ENCODE measurements around the gene ABCB9.

DNA sequence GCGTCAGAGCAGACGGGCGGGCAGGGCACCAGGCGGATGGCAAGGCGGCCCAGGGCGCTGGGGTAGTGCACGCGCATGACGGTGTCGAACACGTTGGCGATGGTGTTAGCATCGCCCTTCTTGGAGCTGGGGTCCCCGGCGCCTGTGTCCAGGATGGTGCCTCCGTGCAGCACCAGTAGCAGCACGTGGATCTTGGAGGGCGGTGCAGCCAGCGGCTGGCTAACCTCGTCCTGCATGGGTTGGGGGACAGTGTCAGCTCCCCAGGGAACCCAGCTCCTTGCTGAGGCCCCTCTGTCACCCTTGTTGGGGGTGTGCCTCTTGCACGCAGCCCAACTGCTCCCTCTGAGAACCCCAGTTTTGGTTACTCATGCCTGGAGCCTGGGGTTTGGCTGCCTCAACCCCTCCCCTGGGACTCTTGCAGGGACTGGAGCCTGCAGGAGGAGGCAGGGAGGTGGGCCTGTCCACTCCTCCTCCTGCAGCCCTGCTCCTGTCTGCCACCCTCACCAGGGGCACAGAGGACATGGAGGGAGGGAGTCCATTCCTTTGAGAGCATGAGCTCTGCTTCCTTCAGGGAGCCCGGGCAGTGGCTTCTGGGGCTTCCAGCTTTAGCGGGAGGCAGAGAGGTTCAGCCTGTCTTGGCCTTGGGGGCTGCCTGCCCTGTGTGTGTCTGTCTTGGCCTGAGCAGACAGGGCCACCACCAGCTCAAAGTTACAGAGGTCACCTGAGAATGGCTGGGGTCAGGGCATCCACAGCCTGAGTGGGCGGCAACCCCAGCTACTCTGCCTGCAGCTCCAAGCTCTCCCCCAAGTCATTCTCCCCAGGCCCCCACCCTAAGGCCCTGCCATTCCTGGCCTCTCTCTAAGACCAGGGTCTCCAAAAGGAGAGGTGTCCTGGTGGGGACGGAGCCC lies 31.3 kb upstream of the ABCB9 start:
- TF ChIP-seq GATA3 (IDR thresholded peaks at IDR 0.05; ENCODE audit: low read depth, low read length), result no peak
- TF ChIP-seq GATA2 (IDR thresholded peaks at IDR 0.05; ENCODE audit: low read depth, low read length), result no peak
